ENCODE measurements around the gene KAZALD1.

Gene KAZALD1

GRCh38 chr10:101053516-101053915 is 8.3 kb upstream of the KAZALD1 start:
- H3K4me1 ChIP-seq (ENCODE audit: control insufficient read depth in 1 of 2, insufficient read depth in 2 of 2, low read length in 2 of 2), result peaks cover 2 to 5% of the 10 kb centered on the region in 2 experiments
- no peak overlapping the region for H4K8ac ChIP-seq (ENCODE audit: low read depth, low read length)
- no peak overlapping the region for H3K18ac ChIP-seq (ENCODE audit: low read length)
- no peak overlapping the region for H2AFZ ChIP-seq (ENCODE audit: insufficient read depth, low read length, poor library complexity)
- H3K27ac ChIP-seq (ENCODE audit: low read depth, low read length), result no peak overlapping the region
- H3K36me3 ChIP-seq (ENCODE audit: control insufficient read depth in 1 of 2, insufficient read depth in 2 of 2, low read length in 2 of 2), result peaks cover 0 to 3% of the 10 kb centered on the region in 2 experiments
- no peak overlapping the region for H4K12ac ChIP-seq (ENCODE audit: low read depth, low read length)
- H3K9me3 ChIP-seq (ENCODE audit: insufficient read depth, low read depth, low read length), result peaks cover 2% of the 10 kb centered on the region
- no peak overlapping the region for H2BK12ac ChIP-seq (ENCODE audit: low read length)
- H3K4ac ChIP-seq (ENCODE audit: low read depth, low read length), result no peak overlapping the region
- no peak overlapping the region for H2BK120ac ChIP-seq (ENCODE audit: insufficient read depth, low read length, poor library complexity)
- DNase-seq, result no peak
- no peak overlapping the region for H2BK5ac ChIP-seq (ENCODE audit: low read depth, low read length, poor library complexity)
- no peak overlapping the region for H3K4me2 ChIP-seq (ENCODE audit: low read length)
- no peak overlapping the region for H3K14ac ChIP-seq (ENCODE audit: low read length)
- no peaks in the 10 kb centered on the region for H3K79me2 ChIP-seq (ENCODE audit: control insufficient read depth, insufficient read depth, low read length, poor library complexity)
- H3K27me3 ChIP-seq (ENCODE audit: insufficient read depth, low read length), result peaks cover 15% of the 10 kb centered on the region
- no peak overlapping the region for H3K4me3 ChIP-seq (ENCODE audit: low read depth, low read length)
- no peak overlapping the region for H3K9ac ChIP-seq (ENCODE audit: low read length)
- H3K79me1 ChIP-seq (ENCODE audit: low read length), result no peaks in the 10 kb centered on the region
- no peak overlapping the region for H3K23ac ChIP-seq (ENCODE audit: low read length)
- no peak overlapping the region for H2AK5ac ChIP-seq (ENCODE audit: low read length)
- H4K91ac ChIP-seq (ENCODE audit: low read depth, low read length), result no peak overlapping the region

DNA sequence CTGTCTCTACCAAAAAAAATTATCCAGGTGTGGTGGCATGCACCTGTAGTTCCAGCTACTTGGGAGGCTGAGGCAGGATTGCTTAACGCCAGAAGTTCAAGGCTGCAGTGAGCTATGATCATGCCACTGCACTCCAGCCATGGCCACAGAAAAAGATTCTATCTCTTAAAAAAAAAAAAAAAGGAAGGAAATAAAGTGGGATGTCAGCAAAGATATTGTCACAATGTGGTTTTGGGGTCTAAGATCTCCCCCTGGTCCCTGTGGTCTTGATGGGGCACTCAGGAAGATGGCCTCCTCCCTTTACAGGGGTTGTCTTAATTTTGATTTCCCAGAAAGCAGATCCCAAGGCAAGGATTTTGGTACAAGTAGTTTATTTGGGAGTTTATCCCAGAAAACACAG is 7.4 kb upstream of the KAZALD1 start:
- H3K27me3 ChIP-seq (ENCODE audit: insufficient read depth, low read length), result peaks cover 6% of the 10 kb centered on the region
- peaks cover 0 to 3% of the 10 kb centered on the region in 2 experiments for H3K36me3 ChIP-seq (ENCODE audit: control insufficient read depth in 1 of 2, insufficient read depth in 2 of 2, low read length in 2 of 2)
- H4K8ac ChIP-seq (ENCODE audit: low read depth, low read length), result no peak overlapping the region
- no peak overlapping the region for H3K27ac ChIP-seq (ENCODE audit: low read depth, low read length)
- H3K9me3 ChIP-seq (ENCODE audit: insufficient read depth, low read depth, low read length), result no peaks in the 10 kb centered on the region
- no peaks in the 10 kb centered on the region for H3K79me2 ChIP-seq (ENCODE audit: control insufficient read depth, insufficient read depth, low read length, poor library complexity)
- WGBS (ENCODE audit: extremely low coverage, insufficient coverage, insufficient read length), result no CpG with 5 or more reads among the region's 1 CpG
- H2BK120ac ChIP-seq (ENCODE audit: insufficient read depth, low read length, poor library complexity), result no peak overlapping the region
- no peak overlapping the region for H3K14ac ChIP-seq (ENCODE audit: low read length)
- H4K12ac ChIP-seq (ENCODE audit: low read depth, low read length), result no peak overlapping the region
- H2AK5ac ChIP-seq (ENCODE audit: low read length), result no peak overlapping the region
- H3K4me1 ChIP-seq (ENCODE audit: control insufficient read depth in 1 of 2, insufficient read depth in 2 of 2, low read length in 2 of 2), result peaks cover 2 to 5% of the 10 kb centered on the region in 2 experiments
- H3K79me1 ChIP-seq (ENCODE audit: low read length), result no peaks in the 10 kb centered on the region
- H3K4ac ChIP-seq (ENCODE audit: low read depth, low read length), result no peak overlapping the region
- no peak overlapping the region for H2BK5ac ChIP-seq (ENCODE audit: low read depth, low read length, poor library complexity)
- H2BK12ac ChIP-seq (ENCODE audit: low read length), result no peak overlapping the region
- H3K4me3 ChIP-seq (ENCODE audit: low read depth, low read length), result no peak overlapping the region
- no peak for DNase-seq
- no peak overlapping the region for H3K18ac ChIP-seq (ENCODE audit: low read length)
- no peak overlapping the region for H3K4me2 ChIP-seq (ENCODE audit: low read length)
- H3K9ac ChIP-seq (ENCODE audit: low read length), result no peak overlapping the region
- no peak overlapping the region for H4K91ac ChIP-seq (ENCODE audit: low read depth, low read length)
- H2AFZ ChIP-seq (ENCODE audit: insufficient read depth, low read length, poor library complexity), result no peak overlapping the region
- no peak overlapping the region for H3K23ac ChIP-seq (ENCODE audit: low read length)

DNA sequence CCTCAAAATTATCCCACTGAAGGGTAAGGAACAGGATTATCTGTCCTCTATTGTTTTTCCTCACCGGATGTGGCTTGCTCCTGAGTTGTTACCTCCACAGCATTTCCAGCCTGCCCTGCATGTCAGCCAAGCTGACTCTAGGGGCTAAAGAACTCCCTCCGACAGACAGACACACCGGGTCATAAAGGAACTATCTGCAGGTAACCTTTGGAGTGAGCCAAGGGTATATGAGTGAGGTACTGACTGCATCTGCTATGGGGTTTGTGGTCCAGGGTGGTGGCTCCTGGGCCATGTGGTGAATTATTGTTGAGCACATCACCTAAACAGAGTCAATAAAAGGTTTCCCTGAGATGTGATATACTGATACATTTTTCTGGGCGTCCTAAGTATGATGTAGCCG is 6.9 kb upstream of the KAZALD1 start:
- Histone ChIP-seq H3K79me1 (ENCODE audit: low read length) (no peaks in the 10 kb centered on the region), H3K4ac (ENCODE audit: low read depth, low read length) (no peak overlapping the region), H3K9ac (ENCODE audit: low read length) (no peak overlapping the region), H3K36me3 (ENCODE audit: control insufficient read depth in 1 of 2, insufficient read depth in 2 of 2, low read length in 2 of 2) (peaks cover 0 to 3% of the 10 kb centered on the region in 2 experiments), H3K79me2 (ENCODE audit: control insufficient read depth, insufficient read depth, low read length, poor library complexity) (no peaks in the 10 kb centered on the region), H3K27me3 (ENCODE audit: insufficient read depth, low read length) (peaks cover 5% of the 10 kb centered on the region), H3K14ac (ENCODE audit: low read length) (no peak overlapping the region), H2BK5ac (ENCODE audit: low read depth, low read length, poor library complexity) (no peak overlapping the region), H3K27ac (ENCODE audit: low read depth, low read length) (no peak overlapping the region), H2BK12ac (ENCODE audit: low read length) (no peak overlapping the region), H3K23ac (ENCODE audit: low read length) (no peak overlapping the region), H3K18ac (ENCODE audit: low read length) (no peak overlapping the region), H4K12ac (ENCODE audit: low read depth, low read length) (no peak overlapping the region), H2BK120ac (ENCODE audit: insufficient read depth, low read length, poor library complexity) (no peak overlapping the region), H2AK5ac (ENCODE audit: low read length) (no peak overlapping the region), H3K4me1 (ENCODE audit: control insufficient read depth in 1 of 2, insufficient read depth in 2 of 2, low read length in 2 of 2) (peaks cover 2 to 5% of the 10 kb centered on the region in 2 experiments), H4K91ac (ENCODE audit: low read depth, low read length) (no peak overlapping the region), H4K8ac (ENCODE audit: low read depth, low read length) (no peak overlapping the region), H2AFZ (ENCODE audit: insufficient read depth, low read length, poor library complexity) (no peak overlapping the region), H3K9me3 (ENCODE audit: insufficient read depth, low read depth, low read length) (no peaks in the 10 kb centered on the region), H3K4me3 (ENCODE audit: low read depth, low read length) (no peak overlapping the region), H3K4me2 (ENCODE audit: low read length) (no peak overlapping the region)
- WGBS (ENCODE audit: extremely low coverage, insufficient coverage, insufficient read length), result no CpG with 5 or more reads among the region's 5 CpGs
- no peak for DNase-seq

DNA sequence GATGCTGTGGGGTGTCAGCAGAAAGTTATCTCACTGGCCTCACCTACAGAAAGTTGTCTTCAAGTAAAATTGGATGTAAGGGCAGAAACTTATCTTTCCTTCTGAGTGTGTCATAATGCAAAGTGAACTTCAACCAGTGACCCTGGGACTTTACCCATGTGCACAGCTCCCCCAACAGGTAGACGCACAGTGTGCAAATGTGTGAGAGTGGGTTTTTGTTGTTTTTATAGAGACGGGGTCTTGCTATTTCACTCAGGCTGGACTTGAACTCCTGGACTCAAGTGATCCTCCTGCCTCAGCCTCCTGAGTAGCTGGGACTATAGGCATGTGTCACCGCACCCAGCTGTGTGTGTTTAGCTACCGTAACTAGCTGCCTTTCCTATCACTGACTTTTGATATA is 6.4 kb upstream of the KAZALD1 start:
- H3K36me3 ChIP-seq (ENCODE audit: control insufficient read depth in 1 of 2, insufficient read depth in 2 of 2, low read length in 2 of 2), result peaks cover 0 to 3% of the 10 kb centered on the region in 2 experiments
- no peak overlapping the region for H2BK5ac ChIP-seq (ENCODE audit: low read depth, low read length, poor library complexity)
- WGBS (ENCODE audit: extremely low coverage, insufficient coverage, insufficient read length), result no CpG with 5 or more reads among the region's 4 CpGs
- H4K91ac ChIP-seq (ENCODE audit: low read depth, low read length), result no peak overlapping the region
- no peak overlapping the region for H3K4ac ChIP-seq (ENCODE audit: low read depth, low read length)
- no peak overlapping the region for H2BK120ac ChIP-seq (ENCODE audit: insufficient read depth, low read length, poor library complexity)
- no peak overlapping the region for H2AK5ac ChIP-seq (ENCODE audit: low read length)
- no peak overlapping the region for H2AFZ ChIP-seq (ENCODE audit: insufficient read depth, low read length, poor library complexity)
- H3K4me2 ChIP-seq (ENCODE audit: low read length), result no peak overlapping the region
- H3K18ac ChIP-seq (ENCODE audit: low read length), result no peak overlapping the region
- no peak overlapping the region for H2BK12ac ChIP-seq (ENCODE audit: low read length)
- no peaks in the 10 kb centered on the region for H3K9me3 ChIP-seq (ENCODE audit: insufficient read depth, low read depth, low read length)
- H3K23ac ChIP-seq (ENCODE audit: low read length), result no peak overlapping the region
- H4K8ac ChIP-seq (ENCODE audit: low read depth, low read length), result no peak overlapping the region
- no peak overlapping the region for H3K4me3 ChIP-seq (ENCODE audit: low read depth, low read length)
- no peak overlapping the region for H3K9ac ChIP-seq (ENCODE audit: low read length)
- H3K79me1 ChIP-seq (ENCODE audit: low read length), result peaks cover 4% of the 10 kb centered on the region
- H3K27me3 ChIP-seq (ENCODE audit: insufficient read depth, low read length), result peaks cover under 1% of the 10 kb centered on the region
- no peak for DNase-seq
- H3K4me1 ChIP-seq (ENCODE audit: control insufficient read depth in 1 of 2, insufficient read depth in 2 of 2, low read length in 2 of 2), result peaks cover under 1 to 2% of the 10 kb centered on the region in 2 experiments
- H3K79me2 ChIP-seq (ENCODE audit: control insufficient read depth, insufficient read depth, low read length, poor library complexity), result no peaks in the 10 kb centered on the region
- no peak overlapping the region for H3K14ac ChIP-seq (ENCODE audit: low read length)
- H3K27ac ChIP-seq (ENCODE audit: low read depth, low read length), result no peak overlapping the region
- no peak overlapping the region for H4K12ac ChIP-seq (ENCODE audit: low read depth, low read length)
